ENCODE measurements around the gene ACD. TPM values are rescaled to one million over a fixed set of nuclear protein-coding genes. Genes with fewer than 3 reads are reported as not detected.
"Not testable (repeated sequence)": the region's sequence is repeated elsewhere in the genome, so short reads cannot be mapped to it uniquely, and the experiment has no call there.

Gene ACD
- polyA plus RNA-seq (2013, experiment 1 of 2; ENCODE audit: insufficient read length): 23.7 TPM
- polyA plus RNA-seq (2013, experiment 2 of 2; ENCODE audit: insufficient read length): 24.7 TPM

GRCh38 chr16:67659675-67660563 lies at the start of gene ACD:
Gene ACD, minus strand, starts transcription at chr16:67660260. Its CDS starts 40 bp downstream, at chr16:67660220.
- peak; percentile 89 for DNase-seq

- DNase-seq: no peak
Measured at GRCh38 chr16:67709050-67709449, 49.0 kb upstream of the ACD start.

GRCh38 chr16:67708368-67708771 lies 48.3 kb upstream of the ACD start:
- DNase-seq: no peak

- no peak for DNase-seq
Measured at GRCh38 chr16:67707790-67708189, 47.7 kb upstream of the ACD start.

- no peak for DNase-seq
Measured at GRCh38 chr16:67707210-67707609, 47.1 kb upstream of the ACD start.

- no peak for DNase-seq
Measured at GRCh38 chr16:67704110-67704509, 44.0 kb upstream of the ACD start.

- no peak for DNase-seq
Measured at GRCh38 chr16:67703626-67704025, 43.6 kb upstream of the ACD start.

GRCh38 chr16:67702130-67702529 lies 42.1 kb upstream of the ACD start:
- DNase-seq: no peak

GRCh38 chr16:67701420-67701819 lies 41.4 kb upstream of the ACD start:
- DNase-seq: no peak

- DNase-seq: no peak
Measured at GRCh38 chr16:67699265-67699664, 39.2 kb upstream of the ACD start.

- no peak for DNase-seq
Measured at GRCh38 chr16:67697422-67698185, 37.5 kb upstream of the ACD start.

GRCh38 chr16:67694611-67695010 lies 34.6 kb upstream of the ACD start:
- DNase-seq: no peak

GRCh38 chr16:67693517-67694285 lies 33.6 kb upstream of the ACD start:
- not testable (repeated sequence) for DNase-seq

- DNase-seq: no peak
Measured at GRCh38 chr16:67685388-67686112, 25.5 kb upstream of the ACD start.

GRCh38 chr16:67683767-67684166 lies 23.7 kb upstream of the ACD start:
- no peak for DNase-seq

- DNase-seq: no peak
Measured at GRCh38 chr16:67679935-67680897, 20.2 kb upstream of the ACD start.

- no peak for DNase-seq
Measured at GRCh38 chr16:67678354-67679023, 18.4 kb upstream of the ACD start.

- no peak for DNase-seq
Measured at GRCh38 chr16:67677712-67678111, 17.7 kb upstream of the ACD start.

GRCh38 chr16:67676939-67677338 lies 16.9 kb upstream of the ACD start:
- DNase-seq: no peak

GRCh38 chr16:67676516-67676915 lies 16.5 kb upstream of the ACD start:
- no peak for DNase-seq
